ENCODE results near the gene STK38. TPM values are rescaled to one million over a fixed set of nuclear protein-coding genes. Genes with fewer than 3 reads are reported as not detected.

Gene STK38
- total RNA-seq, 1 experiment from 2014 or later = 44.7 TPM

DNA sequence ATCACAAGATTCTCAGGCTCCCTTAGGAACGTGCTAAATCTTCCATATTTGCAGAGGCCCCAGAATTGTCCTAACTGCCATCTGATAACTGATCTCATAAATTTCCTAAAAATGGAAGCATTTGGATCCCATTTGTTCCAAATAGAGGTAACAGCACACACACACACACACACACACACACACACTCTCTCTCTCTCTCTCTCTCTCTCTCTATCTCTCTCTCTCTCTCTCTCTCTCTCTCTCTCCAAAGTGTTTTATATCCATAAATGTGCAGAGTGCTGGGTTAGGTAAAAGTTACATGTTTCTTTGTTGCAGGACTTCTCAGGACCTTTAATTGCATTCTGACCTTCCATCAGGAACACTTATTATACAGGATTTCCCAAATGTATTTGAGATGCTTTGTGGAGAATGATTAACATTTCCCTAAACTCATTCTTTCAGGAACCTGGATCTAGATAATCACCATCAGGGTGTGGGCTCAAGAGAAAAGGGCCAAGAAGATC is 8.5 kb upstream of the STK38 start:
- BruUV-seq (replicated peaks) = no TSS peak
- CTCF ChIA-PET = no interaction called here
- intact Hi-C loops (cut with micrococcal nuclease; ENCODE audit: unreplicated experiment) = no loop called here

GRCh38 chr6:36550473-36551000 is 3.3 kb upstream of the STK38 start:
- Histone ChIP-seq H3K4me1 (ENCODE audit: control insufficient read depth, insufficient read depth, low read length) (peaks cover 8% of the 10 kb centered on the region), H3K27ac (ENCODE audit: low read length) (no peak overlapping the region), H3K4me3 (ENCODE audit: low read depth in 2 of 2, low read length in 2 of 2) (no peak overlapping the region), H3K27me3 (ENCODE audit: control insufficient read depth, insufficient read depth, low read length) (no peaks in the 10 kb centered on the region), H3K9me3 (ENCODE audit: control insufficient read depth, insufficient read depth, low read depth, low read length) (no peaks in the 10 kb centered on the region), H3K36me3 (ENCODE audit: control insufficient read depth, insufficient read depth, low read length) (no peaks in the 10 kb centered on the region; the same call in 1 of the 2 replicates)
- in situ Hi-C loops (cut with HindIII; ENCODE audit: low pct_unique_long_range_greater_than_20kb, low sequenced_read_pairs) = no loop called here
- intact Hi-C loops (cut with micrococcal nuclease; ENCODE audit: unreplicated experiment) = no loop called here
- ChIA-PET CTCF (no interaction called here), POLR2A (no interaction called here)
- BruUV-seq (replicated peaks) = no TSS peak
- no peak for DNase-seq (ENCODE audit: low read depth, low spot score)
- no peak for ATAC-seq
- TF ChIP-seq POLR2AphosphoS5 (IDR thresholded peaks at IDR 0.05; ENCODE audit: low read depth, low read length) = no peak
- TF ChIP-seq, protein P1, sequence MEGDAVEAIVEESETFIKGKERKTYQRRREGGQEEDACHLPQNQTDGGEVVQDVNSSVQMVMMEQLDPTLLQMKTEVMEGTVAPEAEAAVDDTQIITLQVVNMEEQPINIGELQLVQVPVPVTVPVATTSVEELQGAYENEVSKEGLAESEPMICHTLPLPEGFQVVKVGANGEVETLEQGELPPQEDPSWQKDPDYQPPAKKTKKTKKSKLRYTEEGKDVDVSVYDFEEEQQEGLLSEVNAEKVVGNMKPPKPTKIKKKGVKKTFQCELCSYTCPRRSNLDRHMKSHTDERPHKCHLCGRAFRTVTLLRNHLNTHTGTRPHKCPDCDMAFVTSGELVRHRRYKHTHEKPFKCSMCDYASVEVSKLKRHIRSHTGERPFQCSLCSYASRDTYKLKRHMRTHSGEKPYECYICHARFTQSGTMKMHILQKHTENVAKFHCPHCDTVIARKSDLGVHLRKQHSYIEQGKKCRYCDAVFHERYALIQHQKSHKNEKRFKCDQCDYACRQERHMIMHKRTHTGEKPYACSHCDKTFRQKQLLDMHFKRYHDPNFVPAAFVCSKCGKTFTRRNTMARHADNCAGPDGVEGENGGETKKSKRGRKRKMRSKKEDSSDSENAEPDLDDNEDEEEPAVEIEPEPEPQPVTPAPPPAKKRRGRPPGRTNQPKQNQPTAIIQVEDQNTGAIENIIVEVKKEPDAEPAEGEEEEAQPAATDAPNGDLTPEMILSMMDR (IDR thresholded peaks at IDR 0.05) = no peak
- TF ChIP-seq TCF7L2 (IDR thresholded peaks at IDR 0.05; ENCODE audit: low read depth, low read length) = no peak
- TF ChIP-seq SIN3A (IDR thresholded peaks at IDR 0.05; ENCODE audit: borderline replicate concordance, insufficient read depth, low read depth, low read length) = no peak
- TF ChIP-seq, protein P2, sequence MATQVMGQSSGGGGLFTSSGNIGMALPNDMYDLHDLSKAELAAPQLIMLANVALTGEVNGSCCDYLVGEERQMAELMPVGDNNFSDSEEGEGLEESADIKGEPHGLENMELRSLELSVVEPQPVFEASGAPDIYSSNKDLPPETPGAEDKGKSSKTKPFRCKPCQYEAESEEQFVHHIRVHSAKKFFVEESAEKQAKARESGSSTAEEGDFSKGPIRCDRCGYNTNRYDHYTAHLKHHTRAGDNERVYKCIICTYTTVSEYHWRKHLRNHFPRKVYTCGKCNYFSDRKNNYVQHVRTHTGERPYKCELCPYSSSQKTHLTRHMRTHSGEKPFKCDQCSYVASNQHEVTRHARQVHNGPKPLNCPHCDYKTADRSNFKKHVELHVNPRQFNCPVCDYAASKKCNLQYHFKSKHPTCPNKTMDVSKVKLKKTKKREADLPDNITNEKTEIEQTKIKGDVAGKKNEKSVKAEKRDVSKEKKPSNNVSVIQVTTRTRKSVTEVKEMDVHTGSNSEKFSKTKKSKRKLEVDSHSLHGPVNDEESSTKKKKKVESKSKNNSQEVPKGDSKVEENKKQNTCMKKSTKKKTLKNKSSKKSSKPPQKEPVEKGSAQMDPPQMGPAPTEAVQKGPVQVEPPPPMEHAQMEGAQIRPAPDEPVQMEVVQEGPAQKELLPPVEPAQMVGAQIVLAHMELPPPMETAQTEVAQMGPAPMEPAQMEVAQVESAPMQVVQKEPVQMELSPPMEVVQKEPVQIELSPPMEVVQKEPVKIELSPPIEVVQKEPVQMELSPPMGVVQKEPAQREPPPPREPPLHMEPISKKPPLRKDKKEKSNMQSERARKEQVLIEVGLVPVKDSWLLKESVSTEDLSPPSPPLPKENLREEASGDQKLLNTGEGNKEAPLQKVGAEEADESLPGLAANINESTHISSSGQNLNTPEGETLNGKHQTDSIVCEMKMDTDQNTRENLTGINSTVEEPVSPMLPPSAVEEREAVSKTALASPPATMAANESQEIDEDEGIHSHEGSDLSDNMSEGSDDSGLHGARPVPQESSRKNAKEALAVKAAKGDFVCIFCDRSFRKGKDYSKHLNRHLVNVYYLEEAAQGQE (IDR thresholded peaks at IDR 0.05; ENCODE audit: insufficient read depth in 1 of 2, low read depth in 2 of 2, low read length in 1 of 2) = no peak

More for the DNA sequence above, 8.5 kb upstream of the STK38 start:
- Histone ChIP-seq H3K9me3 (ENCODE audit: control insufficient read depth, insufficient read depth, low read depth, low read length) (no peaks in the 10 kb centered on the region), H3K4me1 (ENCODE audit: control insufficient read depth, insufficient read depth, low read length) (no peaks in the 10 kb centered on the region), H3K27me3 (ENCODE audit: control insufficient read depth, insufficient read depth, low read length) (no peaks in the 10 kb centered on the region), H3K27ac (ENCODE audit: low read length) (no peak overlapping the region), H3K36me3 (ENCODE audit: control insufficient read depth, insufficient read depth, low read length) (no peaks in the 10 kb centered on the region), H3K4me3 (ENCODE audit: low read depth in 2 of 2, low read length in 2 of 2) (no peak overlapping the region)
- no peak for DNase-seq (ENCODE audit: low read depth, low spot score)
- TF ChIP-seq POLR2AphosphoS5 (IDR thresholded peaks at IDR 0.05; ENCODE audit: low read depth, low read length) (no peak), TCF7L2 (IDR thresholded peaks at IDR 0.05; ENCODE audit: low read depth, low read length) (no peak), SIN3A (IDR thresholded peaks at IDR 0.05; ENCODE audit: borderline replicate concordance, insufficient read depth, low read depth, low read length) (no peak)
- TF ChIP-seq, protein P1 (IDR thresholded peaks at IDR 0.05) = no peak
- TF ChIP-seq, protein P2 (IDR thresholded peaks at IDR 0.05; ENCODE audit: insufficient read depth in 1 of 2, low read depth in 2 of 2, low read length in 1 of 2) = no peak
- POLR2A ChIA-PET = no interaction called here
- ATAC-seq = no peak
- in situ Hi-C loops (cut with HindIII; ENCODE audit: low pct_unique_long_range_greater_than_20kb, low sequenced_read_pairs) = no loop called here
